Breast epithelium (tissue), 4 donors: Measurements from ENCODE around the gene PEAK1. TPM values are rescaled to one million over a fixed set of nuclear protein-coding genes. Genes with fewer than 3 reads are reported as not detected.
A peak's percentile ranks its signal among the peaks of the same experiment; 100 is the strongest.

Experiments used
- DNase-seq, 2 donors: peaks; one replicate each; pipeline ENCODE4 v3.0.0-alpha.2; 2019; ENCODE audit warnings: low spot score in 2 of 2
- H3K27ac ChIP-seq, 2 donors: fragments of 200-600 bp; sonication (generic) in 1 of 2; one replicate each; pipeline ENCODE4 v1.5.1; 2016 to 2019; ENCODE audit warnings: mild to moderate bottlenecking in 1 of 2
- H3K27me3 ChIP-seq, 2 donors: fragments of 200-600 bp; sonication (generic) in 1 of 2; one replicate each; pipeline versions ENCODE4 v1.5.1 to v1.6.0; 2017 to 2019; ENCODE audit warnings: control low read depth in 1 of 2, mild to moderate bottlenecking in 1 of 2
- H3K36me3 ChIP-seq: fragments of 200-600 bp; one replicate; pipeline ENCODE4 v1.5.1; 2019
- H3K4me1 ChIP-seq, 2 donors: fragments of 200-600 bp; sonication (generic); one replicate each; pipeline ENCODE4 v1.5.1; 2016 to 2019; ENCODE audit warnings: control low read depth in 1 of 2
- H3K4me3 ChIP-seq, 3 donors: fragments of 200-600 bp; sonication (generic); 1 replicate in 2 of 3; 2 replicates in 1 of 3; pipeline ENCODE4 v1.5.1; 2016 to 2019; ENCODE audit warnings: mild to moderate bottlenecking in 3 of 3, moderate library complexity in 2 of 3
- H3K9me3 ChIP-seq, 2 donors: fragments of 200-600 bp; sonication (generic) in 1 of 2; one replicate each; pipeline ENCODE4 v1.5.1; 2016 to 2019; ENCODE audit warnings: control low read depth in 1 of 2
- CTCF ChIP-seq, 3 donors: fragments of 450-650 bp; IDR thresholded peaks; one replicate each; pipeline ENCODE4 v1.5.1; 2016 to 2017; ENCODE audit warnings: antibody characterized with exemption in 3 of 3, mild to moderate bottlenecking in 3 of 3, moderate library complexity in 3 of 3
- POLR2A ChIP-seq: fragments of 450-650 bp; IDR thresholded peaks from one replicate; pipeline ENCODE4 v1.6.1; 2016; ENCODE audit warnings: antibody characterized with exemption, mild to moderate bottlenecking, moderate library complexity
- POLR2AphosphoS5 ChIP-seq, 3 donors: sonication (generic); formaldehyde crosslinking; IDR thresholded peaks; one replicate each; pipeline ENCODE4 v1.6.1; 2017; ENCODE audit warnings: antibody characterized with exemption in 3 of 3
- intact Hi-C: fragments of 100-400 bp; cut with DNase I; formaldehyde crosslinking; loops from one replicate; pipeline ENCODE4 v1.15.1; 2023; ENCODE audit warnings: low total_unique reads
- total RNA-seq, 3 donors: library from RNA; depleted of rRNA; stranded (reverse); fragments of >200 nt; gene quantifications; one replicate each; pipeline ENCODE4 v1.1.0, GENCODE V29; 2016

Gene PEAK1
- total RNA-seq, 3 donors from 2014 or later = 48.5 to 99.5 (median 55.2) TPM

GRCh38 chr15:77461486-77461885, 41.6 kb upstream of the PEAK1 start:
- no peaks in the 10 kb centered on the region for H3K36me3 ChIP-seq

GRCh38 chr15:77459031-77459430, 39.1 kb upstream of the PEAK1 start:
- TF ChIP-seq POLR2A = no peak
- no peak for TF ChIP-seq CTCF (IDR thresholded peaks at IDR 0.05)
- TF ChIP-seq POLR2AphosphoS5 (IDR thresholded peaks at IDR 0.05) = no peak
- Histone ChIP-seq H3K4me1 (no peaks in the 10 kb centered on the region), H3K27me3 (no peaks in the 10 kb centered on the region), H3K4me3 (no peak overlapping the region), H3K9me3 (no peaks in the 10 kb centered on the region), H3K36me3 (no peaks in the 10 kb centered on the region), H3K27ac (no peak overlapping the region)
- DNase-seq = no peak
- intact Hi-C loops = no loop called here

More at GRCh38 chr15:77461486-77461885, 41.6 kb upstream of the PEAK1 start:
- no peak for TF ChIP-seq POLR2A
- no peak for TF ChIP-seq CTCF (IDR thresholded peaks at IDR 0.05)
- TF ChIP-seq POLR2AphosphoS5 (IDR thresholded peaks at IDR 0.05) = no peak
- Histone ChIP-seq H3K4me1 (no peaks in the 10 kb centered on the region), H3K27ac (peak overlapping the region in 1 of 2 donors; percentile 3), H3K9me3 (no peaks in the 10 kb centered on the region), H3K27me3 (no peaks in the 10 kb centered on the region), H3K4me3 (no peak overlapping the region)
- intact Hi-C loops = no loop called here
- no peak for DNase-seq

GRCh38 chr15:77457905-77458265, 38.0 kb upstream of the PEAK1 start:
- no peak for TF ChIP-seq POLR2AphosphoS5 (IDR thresholded peaks at IDR 0.05)
- no peak for TF ChIP-seq POLR2A
- no peak for TF ChIP-seq CTCF (IDR thresholded peaks at IDR 0.05)
- Histone ChIP-seq H3K9me3 (no peaks in the 10 kb centered on the region), H3K4me1 (no peaks in the 10 kb centered on the region), H3K4me3 (no peak overlapping the region), H3K27ac (no peak overlapping the region), H3K27me3 (no peaks in the 10 kb centered on the region), H3K36me3 (no peaks in the 10 kb centered on the region)
- intact Hi-C loops = no loop called here
- DNase-seq = no peak

GRCh38 chr15:77457191-77457904, 37.4 kb upstream of the PEAK1 start:
- DNase-seq = no peak
- Histone ChIP-seq H3K27ac (no peak overlapping the region), H3K4me1 (no peaks in the 10 kb centered on the region)

More at GRCh38 chr15:77457191-77457904, 37.4 kb upstream of the PEAK1 start:
- H3K4me3 ChIP-seq = no peak overlapping the region
- no peaks in the 10 kb centered on the region for H3K27me3 ChIP-seq
- intact Hi-C loops = no loop called here
- TF ChIP-seq POLR2AphosphoS5 (IDR thresholded peaks at IDR 0.05) (no peak), POLR2A (no peak), CTCF (IDR thresholded peaks at IDR 0.05) (no peak)
- H3K36me3 ChIP-seq = no peaks in the 10 kb centered on the region
- H3K9me3 ChIP-seq = no peaks in the 10 kb centered on the region
